ENCODE data around the gene ABCA3.

GRCh38 chr16:2250652-2251295 lies 89.8 kb downstream of the ABCA3 start:
- TF ChIP-seq POLR2A (IDR thresholded peaks at IDR 0.05; ENCODE audit: extremely low read depth, insufficient read length) (no peak), CTCF (IDR thresholded peaks at IDR 0.05; ENCODE audit: low read depth, low read length) (no peak), MAX (IDR thresholded peaks at IDR 0.05; ENCODE audit: low read depth, low read length) (no peak)
